Nucleus accumbens (tissue), 56 donors: Measurements from ENCODE around the gene CDH13.

Source experiments
- DNase-seq, 56 donors: peaks; one replicate each; lab custom pipeline; 2025; lab: John Stamatoyannopoulos, UW

Gene CDH13

DNA sequence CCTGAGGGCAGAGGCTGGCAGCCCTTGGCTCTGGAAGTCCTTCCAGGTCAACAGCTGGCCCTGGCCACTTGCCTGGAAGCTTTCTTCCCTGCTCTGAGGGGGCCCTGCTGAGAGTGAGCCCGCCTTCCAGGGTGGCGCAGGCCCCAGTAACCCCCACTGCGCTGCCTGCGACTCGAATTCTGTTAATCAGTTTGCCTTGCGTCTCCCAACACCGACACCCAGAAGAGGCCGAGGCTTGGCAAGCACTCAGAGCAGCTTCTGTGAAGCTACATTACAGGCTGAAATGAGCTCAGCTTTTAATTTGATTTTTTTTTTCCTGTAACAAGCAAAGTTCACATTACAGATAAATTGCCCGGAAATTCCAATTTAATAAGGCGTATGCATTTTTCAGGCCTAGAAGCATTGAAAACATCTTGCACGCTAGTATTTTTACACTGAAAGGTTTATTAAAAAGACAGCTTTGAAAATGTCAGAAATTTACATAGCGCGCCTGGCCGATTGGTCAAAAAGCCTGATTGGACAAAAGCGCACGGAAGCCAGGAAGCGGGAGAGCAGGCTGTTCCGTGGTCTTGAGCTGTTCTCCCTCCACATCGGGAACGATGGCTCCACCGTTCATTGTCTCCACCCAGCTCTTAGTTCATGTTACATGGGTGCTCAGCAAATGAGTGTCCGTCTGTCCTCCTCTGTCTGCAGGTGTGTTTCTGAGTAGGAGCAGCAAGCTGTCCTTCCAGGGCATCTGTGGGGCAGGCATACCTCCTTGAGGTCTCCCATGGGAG is 1115.5 kb downstream of the CDH13 start:
- DNase-seq, result peak in 41 of 56 donors; percentile 10 to 62 (median 25)

DNA sequence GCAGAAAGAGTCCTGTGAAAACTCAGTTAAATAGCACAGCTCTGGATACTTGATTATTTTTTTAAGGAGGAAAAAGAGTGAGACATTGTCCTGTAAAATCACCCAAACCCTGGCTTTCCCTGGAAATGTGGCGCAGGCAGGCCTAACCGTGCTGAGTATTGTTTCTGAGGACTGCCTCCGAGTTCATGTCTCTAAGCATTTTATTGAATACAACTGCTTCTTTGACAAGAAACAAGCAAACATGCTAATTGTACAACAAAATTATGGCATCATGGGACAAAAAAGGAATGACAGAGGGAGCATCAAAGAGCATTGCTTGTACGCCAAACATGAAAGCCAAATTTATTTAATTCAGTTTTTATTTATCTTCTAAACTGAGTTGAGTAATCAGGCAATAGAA is 1116.5 kb downstream of the CDH13 start:
- peak in 12 of 56 donors; percentile 6 to 26 (median 14) for DNase-seq

DNA sequence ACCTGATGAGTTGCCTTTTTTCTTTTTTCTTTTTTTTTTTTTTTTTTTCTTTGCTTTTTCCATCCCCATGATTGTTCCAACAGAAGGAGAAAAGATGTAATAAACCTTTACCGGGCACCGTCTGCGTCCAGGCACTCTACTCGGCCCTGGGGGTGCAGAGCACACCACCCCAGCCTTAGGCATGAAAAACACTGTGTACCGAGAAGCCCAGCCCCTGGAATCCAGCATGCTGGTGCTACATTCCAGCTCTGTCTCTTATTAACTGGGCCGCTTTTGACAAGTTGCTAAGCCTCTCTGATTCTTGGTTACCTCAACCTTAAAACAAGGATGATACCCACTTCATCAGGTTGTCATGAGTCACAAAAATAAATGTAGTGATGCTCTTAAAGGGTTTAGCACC is 1117.0 kb downstream of the CDH13 start:
- DNase-seq, result peak in 1 of 56 donors; percentile 27

DNA sequence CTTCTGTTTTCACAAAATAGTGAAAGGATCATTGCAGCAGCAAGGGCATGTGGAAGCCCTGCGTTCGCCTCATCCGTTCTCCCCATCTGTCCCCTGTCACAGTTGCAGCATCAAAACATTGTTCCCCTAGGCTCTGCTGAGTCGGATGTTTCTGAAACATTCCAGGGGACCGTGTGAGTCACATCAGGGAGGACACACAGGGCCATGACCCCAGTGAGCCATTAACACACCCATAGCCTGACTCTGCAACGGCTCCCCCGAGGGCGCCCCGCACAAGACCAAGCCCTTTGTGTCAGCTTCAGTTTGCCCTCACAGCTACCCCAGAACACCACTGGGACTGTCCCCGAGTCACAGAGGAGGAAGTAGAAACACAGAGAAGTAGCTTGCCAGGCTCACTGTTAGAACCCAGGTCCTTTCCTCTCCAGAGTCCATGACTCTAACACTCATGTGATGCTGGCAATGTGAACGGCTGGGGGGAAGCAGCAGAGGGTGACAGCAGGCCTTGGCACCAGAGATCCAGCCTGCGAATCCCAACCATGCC is 1117.7 kb downstream of the CDH13 start:
- peak in 36 of 56 donors; percentile 6 to 71 (median 34) for DNase-seq

GRCh38 chr16:83746611-83747010 is 1119.8 kb downstream of the CDH13 start:
- no peak for DNase-seq

DNA sequence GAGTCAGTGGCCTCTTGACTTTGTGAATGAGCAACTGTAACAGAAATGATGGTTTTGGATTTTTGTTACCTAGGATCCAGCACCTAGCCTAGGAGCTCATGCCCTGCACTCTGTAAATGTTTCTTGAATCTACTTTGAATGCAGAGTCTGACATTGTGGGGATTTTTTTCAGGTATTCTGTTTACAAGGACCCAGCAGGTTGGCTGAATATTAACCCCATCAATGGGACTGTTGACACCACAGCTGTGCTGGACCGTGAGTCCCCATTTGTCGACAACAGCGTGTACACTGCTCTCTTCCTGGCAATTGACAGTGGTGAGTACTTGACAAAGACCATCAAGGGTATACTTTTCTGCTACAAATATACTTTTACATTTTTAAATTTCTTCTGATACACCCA is 1121.2 kb downstream of the CDH13 start:
- no peak for DNase-seq

DNA sequence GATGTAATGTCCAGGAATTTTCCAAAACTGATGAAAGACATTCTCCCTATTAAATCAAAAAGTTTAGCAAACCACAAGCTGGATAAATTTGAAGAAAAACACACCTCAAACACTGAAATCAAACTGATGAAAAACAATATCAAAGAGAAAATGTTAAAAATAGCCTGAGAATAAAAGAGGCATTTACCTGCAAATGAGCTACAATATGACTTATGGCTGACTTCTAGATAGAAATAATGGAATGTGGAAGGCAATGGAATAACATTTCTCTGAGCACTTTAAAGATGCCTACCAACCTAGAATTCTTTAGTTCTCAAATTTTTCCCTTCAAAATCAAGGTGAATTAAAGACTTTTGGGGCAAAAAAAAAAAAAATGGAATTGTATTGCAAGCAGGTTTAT is 1128.6 kb downstream of the CDH13 start:
- no peak for DNase-seq

DNA sequence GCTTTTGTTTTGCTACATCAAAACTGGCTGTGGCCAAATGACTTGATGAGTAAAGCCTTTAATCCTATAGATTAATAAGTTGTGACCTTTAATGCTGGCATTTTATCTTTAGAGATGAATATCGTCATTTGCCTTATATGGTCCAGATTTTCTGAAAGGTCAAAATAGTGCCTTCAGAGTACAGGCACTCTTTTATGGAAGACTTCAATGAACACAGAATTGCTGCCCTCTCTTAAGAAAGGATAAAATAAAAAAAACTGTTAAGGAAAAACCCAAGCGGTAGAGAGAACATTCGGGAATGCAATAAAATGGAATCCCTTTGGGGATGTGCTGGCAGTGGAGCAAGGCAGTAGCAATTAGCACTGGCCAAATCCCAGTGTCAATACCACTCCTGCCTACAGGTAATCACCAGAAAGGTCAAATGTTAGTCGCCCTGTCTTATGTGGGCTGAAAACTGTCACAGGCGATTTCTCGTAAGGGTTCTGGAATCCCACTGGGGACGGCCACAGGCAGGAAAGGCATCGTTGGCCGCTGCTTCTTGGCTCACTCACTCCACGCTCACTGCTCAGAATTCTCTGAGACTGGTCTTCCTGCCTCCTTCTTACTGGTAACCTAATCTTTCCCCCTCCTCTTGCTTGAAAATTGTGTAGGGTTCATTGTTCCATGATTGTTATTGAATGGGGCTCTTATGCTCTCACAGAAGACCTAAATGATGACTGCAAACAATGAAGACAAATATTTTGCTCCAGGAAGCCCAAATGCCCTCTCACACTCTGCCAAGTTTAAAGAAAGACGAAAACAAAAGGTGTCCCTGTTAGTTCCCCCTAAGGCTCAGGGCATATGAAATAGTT is 1135.6 kb downstream of the CDH13 start:
- DNase-seq, result peak in 8 of 56 donors; percentile 2 to 56 (median 18)

- no peak for DNase-seq
Observed at GRCh38 chr16:83762992-83763358, 1136.2 kb downstream of the CDH13 start.

GRCh38 chr16:83768986-83769385 is 1142.2 kb downstream of the CDH13 start:
- no peak for DNase-seq

DNA sequence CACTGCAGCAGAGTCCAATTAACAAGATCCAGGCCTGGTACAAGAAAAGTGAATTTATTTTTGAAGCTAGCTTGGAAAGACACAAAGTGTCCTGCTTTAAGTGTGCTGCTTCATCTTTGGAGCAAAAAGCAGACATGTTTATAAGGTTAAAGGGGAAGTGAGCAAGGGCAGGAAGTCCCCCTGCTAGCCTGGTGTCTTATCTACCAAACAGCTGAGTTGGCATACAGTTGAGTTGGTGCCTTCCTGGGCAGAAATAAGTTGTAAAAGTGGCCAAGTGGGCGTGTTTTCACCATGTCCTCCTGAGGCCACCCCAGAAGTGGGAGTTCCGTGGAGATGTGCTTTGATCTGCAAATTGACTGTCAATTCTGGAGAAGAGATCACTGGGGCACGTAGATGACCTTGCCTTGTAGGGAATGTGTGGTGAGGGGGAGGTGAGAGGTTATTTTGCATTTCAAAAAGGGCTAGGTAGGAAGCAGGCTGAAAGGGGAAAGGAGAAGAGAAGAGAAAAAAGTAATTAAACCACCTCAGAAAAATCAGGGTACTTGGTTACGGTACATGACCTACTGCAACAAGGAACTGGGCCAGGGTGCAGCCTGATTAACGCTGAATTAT is 1142.7 kb downstream of the CDH13 start:
- DNase-seq, result peak in 1 of 56 donors; percentile 13

GRCh38 chr16:83771306-83771942 is 1144.7 kb downstream of the CDH13 start:
- peak in 33 of 56 donors; percentile 2 to 76 (median 28) for DNase-seq

- DNase-seq, result peak in 18 of 56 donors; percentile 10 to 61 (median 33)
Observed at GRCh38 chr16:83772806-83773205, 1146.0 kb downstream of the CDH13 start.

DNA sequence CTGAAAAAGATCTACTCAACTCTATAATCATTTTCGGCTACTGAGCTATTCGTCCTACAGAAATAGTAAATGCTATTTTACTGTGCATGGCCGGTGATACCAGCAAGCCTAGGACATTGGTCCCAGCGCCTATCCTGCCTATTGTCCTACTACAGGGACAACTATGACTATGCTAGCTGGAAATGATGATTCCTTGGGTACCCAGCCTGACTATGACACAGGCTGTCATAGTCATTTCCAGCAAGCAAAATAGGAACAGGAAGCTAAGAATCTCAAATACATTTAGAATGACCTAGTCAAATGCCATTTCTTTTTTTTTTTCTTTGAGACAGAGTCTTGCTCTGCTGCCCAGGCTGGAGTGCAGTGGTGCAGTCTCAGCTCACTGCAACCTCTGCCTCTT is 1147.3 kb downstream of the CDH13 start:
- DNase-seq, result no peak

- no peak for DNase-seq
Observed at GRCh38 chr16:83776944-83777343, 1150.2 kb downstream of the CDH13 start.

DNA sequence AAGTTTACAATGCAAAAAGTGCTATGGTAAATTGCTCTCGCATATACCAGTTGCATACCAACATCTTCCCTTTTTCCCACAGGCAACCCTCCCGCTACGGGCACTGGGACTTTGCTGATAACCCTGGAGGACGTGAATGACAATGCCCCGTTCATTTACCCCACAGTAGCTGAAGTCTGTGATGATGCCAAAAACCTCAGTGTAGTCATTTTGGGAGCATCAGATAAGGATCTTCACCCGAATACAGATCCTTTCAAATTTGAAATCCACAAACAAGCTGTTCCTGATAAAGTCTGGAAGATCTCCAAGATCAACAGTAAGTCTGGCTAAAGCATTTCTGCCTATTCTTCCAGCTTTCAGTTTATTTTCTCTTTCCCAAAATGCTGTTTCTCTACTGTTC is 1153.1 kb downstream of the CDH13 start:
- peak in 3 of 56 donors; percentile 8 to 17 (median 13) for DNase-seq

DNA sequence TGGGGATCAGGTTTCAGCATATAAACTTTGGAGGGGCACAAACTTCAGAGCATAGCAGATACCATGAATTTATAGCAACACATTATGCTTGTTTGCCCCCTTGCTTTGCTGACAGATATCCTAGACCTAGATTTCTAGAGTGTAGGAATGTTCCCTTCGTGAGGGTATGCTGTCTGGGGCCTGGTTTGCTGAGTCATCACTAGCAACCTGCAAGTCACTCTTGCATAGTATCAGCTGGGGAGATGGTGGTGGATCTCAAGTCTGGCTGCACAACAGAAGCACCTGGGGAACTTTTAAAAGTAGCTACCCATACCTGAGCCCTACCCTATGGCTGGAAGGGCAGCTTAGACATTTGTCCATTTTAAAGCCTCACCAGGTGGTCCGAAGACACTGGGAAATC is 1158.7 kb downstream of the CDH13 start:
- no peak for DNase-seq

DNA sequence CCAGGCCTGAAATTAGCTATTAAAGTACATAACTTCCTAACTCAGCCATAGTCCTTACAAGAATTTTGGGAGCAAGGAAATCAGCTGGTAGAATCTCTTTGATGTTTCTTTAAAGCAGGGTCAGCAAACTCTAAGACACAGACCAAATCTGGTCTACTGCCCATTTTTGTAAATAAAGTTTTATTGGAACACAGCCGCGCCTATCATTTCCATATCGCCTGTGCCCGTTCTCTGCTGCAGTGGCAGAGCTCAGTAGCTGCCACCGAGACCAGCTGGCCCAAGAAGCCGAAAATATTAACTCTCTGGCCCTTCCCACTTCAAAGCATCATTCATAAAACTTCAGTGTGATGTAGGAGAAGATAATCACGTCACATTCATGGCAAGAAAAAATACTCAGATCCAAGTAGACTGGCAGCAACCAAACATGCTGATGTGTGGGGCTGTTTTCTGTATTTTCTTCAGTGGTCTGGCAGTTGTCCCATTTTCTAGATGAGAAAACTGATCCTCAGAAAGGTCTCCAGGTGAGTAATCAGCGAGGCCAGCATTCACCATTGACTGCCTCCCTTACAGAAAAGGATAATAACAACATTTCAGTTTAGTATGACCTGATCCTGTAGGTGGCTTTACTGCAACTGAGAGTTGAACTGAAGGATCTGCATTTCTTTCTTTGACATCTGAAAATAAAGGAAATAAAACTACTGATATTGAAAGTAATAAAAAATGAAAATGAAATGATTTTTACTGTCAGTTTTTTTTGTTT is 1163.1 kb downstream of the CDH13 start:
- DNase-seq, result no peak

- no peak for DNase-seq
Observed at GRCh38 chr16:83791916-83792315, 1165.1 kb downstream of the CDH13 start.

DNA sequence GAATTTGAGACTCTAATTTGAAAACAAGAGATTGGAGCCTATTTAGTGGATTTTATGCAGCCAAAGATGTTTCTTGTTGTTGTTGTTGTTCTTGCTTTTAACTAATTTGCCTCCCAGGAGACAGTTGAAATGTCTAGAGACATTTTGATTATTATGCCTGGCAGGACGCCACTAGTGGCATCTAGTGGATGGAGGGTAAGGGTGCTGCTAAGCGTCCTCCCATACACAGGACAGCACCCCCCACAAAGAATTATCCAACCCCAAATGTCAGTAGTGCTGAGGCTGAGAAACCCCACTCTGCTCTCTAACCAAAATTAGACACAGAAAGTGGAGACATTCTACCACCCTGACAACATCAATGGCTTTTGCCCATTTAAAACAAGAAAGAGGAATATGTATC is 1165.6 kb downstream of the CDH13 start:
- DNase-seq, result no peak
